Lower lobe of right lung (tissue), 2 donors: ENCODE results near the gene MAPK4. TPM values are rescaled to one million over a fixed set of nuclear protein-coding genes. Genes with fewer than 3 reads are reported as not detected.
"Not testable (repeated sequence)": the region's sequence is repeated elsewhere in the genome, so short reads cannot be mapped to it uniquely, and the experiment has no call there.

Source experiments
- ATAC-seq, 2 donors: fragments of 200-7000 bp; cut with Tn5 transposase; one replicate each; pipeline ENCODE4 v1.9.1; 2020 to 2022; ENCODE audit warnings: mild to moderate bottlenecking in 2 of 2, moderate library complexity in 2 of 2
- DNase-seq: peaks from one replicate; pipeline ENCODE4 v3.0.0-alpha.2; 2020
- H3K27ac ChIP-seq: fragments of 200-600 bp; one replicate; pipeline ENCODE4 v1.8.0; 2022
- H3K27me3 ChIP-seq: fragments of 200-600 bp; one replicate; pipeline ENCODE4 v1.8.0; 2022; ENCODE audit warnings: low read depth
- H3K36me3 ChIP-seq: fragments of 200-600 bp; one replicate; pipeline ENCODE4 v1.8.0; 2022; ENCODE audit warnings: mild to moderate bottlenecking
- H3K4me1 ChIP-seq: fragments of 200-600 bp; one replicate; pipeline ENCODE4 v1.8.0; 2022
- H3K4me3 ChIP-seq: fragments of 200-600 bp; one replicate; pipeline ENCODE4 v1.8.0; 2022; ENCODE audit warnings: mild to moderate bottlenecking
- H3K9me3 ChIP-seq: fragments of 200-600 bp; one replicate; pipeline ENCODE4 v1.8.0; 2022
- intact Hi-C: fragments of 100-400 bp; cut with DNase I; formaldehyde crosslinking; loops from one replicate; pipeline ENCODE4 v1.11.0; 2022
- total RNA-seq: library from RNA; stranded (reverse); fragmentation: NEBNext Ultra II Directional; extraction: Animal tissue kit (Norgen Biotek cat#: 25700); gene quantifications from one replicate; pipeline ENCODE4 v1.2.1, GENCODE V29; 2021
- TF ChIP-seq, protein P1 (sequence below): fragments of 200-600 bp; IDR thresholded peaks from one replicate; pipeline ENCODE4 v1.8.0; 2022; ENCODE audit warnings: antibody characterized with exemption, mild to moderate bottlenecking
- donor health status: DM: no; HTN: yes; CAD: no; lungs with severe emphysema.

The MAPK4 gene
- total RNA-seq, 1 donor from 2014 or later = 2.9 TPM

DNA sequence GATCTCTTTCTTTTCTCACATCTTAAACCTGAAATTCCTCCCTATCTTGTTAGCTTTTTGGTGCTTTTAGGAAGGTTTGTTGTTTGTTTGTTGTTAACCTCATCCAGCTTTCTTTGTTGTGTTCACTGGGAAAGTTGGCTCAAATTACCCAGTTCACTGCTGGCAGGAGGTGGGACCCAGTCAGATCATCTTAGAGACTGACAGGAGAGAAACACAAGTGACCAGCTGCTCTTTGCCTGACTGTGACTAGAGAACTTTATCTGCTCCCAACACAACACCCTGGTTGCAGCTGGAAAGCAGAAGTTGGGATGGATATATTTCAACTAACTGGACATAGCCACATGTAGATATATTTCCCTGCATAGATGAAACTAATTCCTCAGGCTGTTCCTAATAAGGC is 10.0 kb downstream of the MAPK4 start:
- ATAC-seq (no peak), DNase-seq (no peak)
- H3K4me3 ChIP-seq = no peak overlapping the region
- intact Hi-C loops = no loop called here
- TF ChIP-seq, protein P1, sequence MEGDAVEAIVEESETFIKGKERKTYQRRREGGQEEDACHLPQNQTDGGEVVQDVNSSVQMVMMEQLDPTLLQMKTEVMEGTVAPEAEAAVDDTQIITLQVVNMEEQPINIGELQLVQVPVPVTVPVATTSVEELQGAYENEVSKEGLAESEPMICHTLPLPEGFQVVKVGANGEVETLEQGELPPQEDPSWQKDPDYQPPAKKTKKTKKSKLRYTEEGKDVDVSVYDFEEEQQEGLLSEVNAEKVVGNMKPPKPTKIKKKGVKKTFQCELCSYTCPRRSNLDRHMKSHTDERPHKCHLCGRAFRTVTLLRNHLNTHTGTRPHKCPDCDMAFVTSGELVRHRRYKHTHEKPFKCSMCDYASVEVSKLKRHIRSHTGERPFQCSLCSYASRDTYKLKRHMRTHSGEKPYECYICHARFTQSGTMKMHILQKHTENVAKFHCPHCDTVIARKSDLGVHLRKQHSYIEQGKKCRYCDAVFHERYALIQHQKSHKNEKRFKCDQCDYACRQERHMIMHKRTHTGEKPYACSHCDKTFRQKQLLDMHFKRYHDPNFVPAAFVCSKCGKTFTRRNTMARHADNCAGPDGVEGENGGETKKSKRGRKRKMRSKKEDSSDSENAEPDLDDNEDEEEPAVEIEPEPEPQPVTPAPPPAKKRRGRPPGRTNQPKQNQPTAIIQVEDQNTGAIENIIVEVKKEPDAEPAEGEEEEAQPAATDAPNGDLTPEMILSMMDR = no peak
- H3K27me3 ChIP-seq = no peaks in the 10 kb centered on the region
- H3K9me3 ChIP-seq = no peaks in the 10 kb centered on the region
- H3K27ac ChIP-seq = no peak overlapping the region
- H3K4me1 ChIP-seq = no peaks in the 10 kb centered on the region
- H3K36me3 ChIP-seq = no peaks in the 10 kb centered on the region

DNA sequence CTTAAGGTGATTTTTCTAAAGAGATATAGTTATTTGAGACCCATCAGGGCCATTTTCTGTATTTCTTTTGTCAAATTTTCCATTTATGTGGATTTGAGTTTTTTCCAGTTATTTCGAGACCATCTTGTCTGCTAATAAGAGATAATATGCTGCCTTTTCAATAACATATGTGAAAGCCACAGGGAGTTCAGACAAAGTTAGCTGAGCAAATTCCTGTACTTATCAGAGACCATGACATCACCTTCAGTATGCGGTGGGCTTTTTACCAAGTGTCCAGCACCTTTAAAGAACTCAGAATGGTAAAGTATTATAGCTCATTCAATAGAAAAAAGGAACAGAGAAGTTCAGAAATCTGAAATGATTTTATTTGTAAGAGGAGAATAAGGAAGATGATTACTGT is 11.7 kb downstream of the MAPK4 start:
- intact Hi-C loops = no loop called here
- Histone ChIP-seq H3K36me3 (no peaks in the 10 kb centered on the region), H3K27ac (no peak overlapping the region), H3K27me3 (no peaks in the 10 kb centered on the region), H3K4me1 (no peaks in the 10 kb centered on the region), H3K9me3 (no peaks in the 10 kb centered on the region), H3K4me3 (no peak overlapping the region)
- TF ChIP-seq, protein P1 = no peak
- DNase-seq = no peak
- no peak for ATAC-seq

DNA sequence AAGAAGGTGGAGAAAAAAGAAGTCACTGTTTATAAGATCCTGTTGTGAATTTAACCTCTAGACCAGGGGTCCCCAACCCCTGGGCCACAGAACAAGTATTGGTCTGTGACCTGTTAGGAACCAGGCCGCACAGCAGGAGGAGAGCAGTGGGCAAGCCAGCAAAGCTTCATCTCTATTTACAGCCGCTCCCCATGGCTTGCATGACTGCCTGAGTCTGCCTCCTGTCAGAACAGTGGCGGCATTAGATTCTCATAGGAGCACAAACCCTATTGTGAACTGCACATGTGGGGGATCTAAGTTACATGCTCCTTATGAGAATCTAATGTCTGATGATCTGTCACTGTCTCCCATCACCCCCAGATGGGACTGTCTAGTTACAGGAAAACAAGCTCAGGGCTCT is 13.3 kb downstream of the MAPK4 start:
- DNase-seq, H3K36me3 ChIP-seq, H3K27ac ChIP-seq, H3K4me1 ChIP-seq, ATAC-seq, H3K4me3 ChIP-seq, H3K27me3 ChIP-seq, H3K9me3 ChIP-seq, intact Hi-C loops: not testable (repeated sequence)

DNA sequence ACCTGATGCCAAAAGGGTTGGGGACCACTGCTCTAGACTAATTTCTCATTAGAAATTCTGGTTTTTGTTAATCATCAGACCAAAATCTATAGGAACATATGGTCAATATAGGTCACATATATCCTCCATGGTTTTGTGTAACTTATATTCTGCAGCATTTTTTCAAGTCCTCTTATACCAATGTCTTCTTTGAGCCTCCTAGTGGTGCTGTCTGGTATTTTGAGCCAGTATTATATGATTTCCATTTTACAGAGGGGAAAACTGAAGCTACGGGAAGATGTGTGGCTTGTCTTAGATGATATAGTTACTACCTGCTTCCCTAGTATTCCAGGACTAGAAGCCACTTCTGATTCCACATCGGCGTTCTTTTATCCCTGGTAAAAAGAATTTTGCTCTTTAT is 13.8 kb downstream of the MAPK4 start:
- H3K27me3 ChIP-seq = no peaks in the 10 kb centered on the region
- TF ChIP-seq, protein P1 = no peak
- no peak overlapping the region for H3K4me3 ChIP-seq
- DNase-seq (no peak), ATAC-seq (no peak)
- intact Hi-C loops = no loop called here
- no peak overlapping the region for H3K27ac ChIP-seq
- no peaks in the 10 kb centered on the region for H3K4me1 ChIP-seq
- H3K36me3 ChIP-seq = no peaks in the 10 kb centered on the region
- H3K9me3 ChIP-seq = no peaks in the 10 kb centered on the region

DNA sequence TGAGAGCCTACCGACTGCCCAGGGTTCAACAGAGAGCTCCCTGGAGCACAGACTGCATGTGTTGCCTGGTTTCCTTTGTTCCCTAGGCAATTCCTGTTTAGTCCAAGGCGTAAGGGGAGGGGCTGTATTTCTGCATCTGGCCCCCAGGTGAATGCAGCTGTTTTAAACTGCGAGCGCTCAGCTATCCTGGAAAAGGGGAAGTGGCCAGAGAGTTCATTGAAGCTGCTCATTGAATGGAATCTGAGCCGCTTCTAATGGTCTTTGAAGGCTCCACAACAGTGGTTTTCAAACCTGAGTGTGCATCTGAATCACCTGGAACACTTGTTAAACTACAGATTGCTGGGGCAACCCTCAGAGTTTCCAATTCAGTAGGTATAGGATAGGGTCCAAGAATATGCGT is 18.1 kb downstream of the MAPK4 start:
- DNase-seq = no peak
- ATAC-seq = no peak
- Histone ChIP-seq H3K4me3 (no peak overlapping the region), H3K27me3 (no peaks in the 10 kb centered on the region), H3K36me3 (no peaks in the 10 kb centered on the region), H3K4me1 (no peaks in the 10 kb centered on the region), H3K27ac (no peak overlapping the region), H3K9me3 (no peaks in the 10 kb centered on the region)
- intact Hi-C loops = no loop called here
- TF ChIP-seq, protein P1 = no peak

DNA sequence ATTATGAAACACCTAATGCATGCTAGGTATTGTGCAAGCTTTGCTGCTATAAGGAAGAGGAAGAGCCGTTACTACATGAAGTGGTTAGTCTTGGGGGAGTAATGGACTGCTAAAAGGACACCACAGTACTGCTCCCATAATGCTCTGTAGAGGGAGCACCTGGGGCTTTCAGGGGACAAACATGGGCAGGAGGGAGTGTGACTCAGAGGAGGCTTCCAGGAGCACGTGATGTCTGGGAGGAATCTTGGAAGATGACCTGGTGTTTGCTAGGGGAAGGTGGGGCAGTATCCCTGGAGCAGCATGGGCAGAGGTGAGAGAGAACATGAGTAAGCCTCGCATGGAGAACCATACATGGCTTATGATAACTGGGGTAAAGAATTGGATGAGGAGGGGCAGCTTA is 18.8 kb downstream of the MAPK4 start:
- H3K27me3 ChIP-seq = no peaks in the 10 kb centered on the region
- intact Hi-C loops = no loop called here
- no peak overlapping the region for H3K27ac ChIP-seq
- ATAC-seq (no peak), DNase-seq (no peak)
- TF ChIP-seq, protein P1 = no peak
- no peaks in the 10 kb centered on the region for H3K36me3 ChIP-seq
- H3K4me1 ChIP-seq = no peaks in the 10 kb centered on the region
- H3K4me3 ChIP-seq = no peak overlapping the region
- no peaks in the 10 kb centered on the region for H3K9me3 ChIP-seq
